OCI-LY1 (cell line): ENCODE measurements around the gene DDX56.

Source experiments
- CTCF ChIP-seq: fragments of 200-600 bp; sonication (generic), shearing (Covaris generic); IDR thresholded peaks from 2 replicates; pipeline ENCODE4 v1.5.1; 2017; ENCODE audit warnings: mild to moderate bottlenecking, antibody characterized with exemption, low read length, moderate library complexity, mixed read lengths
- EZH2 ChIP-seq: fragments of 200-600 bp; sonication (generic), shearing (Covaris generic); IDR thresholded peaks from 2 replicates; pipeline ENCODE4 v1.8.0; 2017; ENCODE audit warnings: borderline replicate concordance, mixed run types, mild to moderate bottlenecking, antibody characterized with exemption, low read length, moderate library complexity, mixed read lengths

- no peak for TF ChIP-seq CTCF
- no peak for TF ChIP-seq EZH2
Measured at GRCh38 chr7:44524811-44525388, 48.8 kb downstream of the DDX56 start.
